Breast epithelium (tissue), 4 donors: ENCODE data around the gene B3GNT7. TPM values are rescaled to one million over a fixed set of nuclear protein-coding genes. Genes with fewer than 3 reads are reported as not detected.
A peak's percentile ranks its signal among the peaks of the same experiment; 100 is the strongest.
"Not testable (repeated sequence)": the region's sequence is repeated elsewhere in the genome, so short reads cannot be mapped to it uniquely, and the experiment has no call there.

Experiments used
- DNase-seq, 2 donors: peaks; one replicate each; pipeline ENCODE4 v3.0.0-alpha.2; 2019; ENCODE audit warnings: low spot score in 2 of 2
- H3K27ac ChIP-seq, 2 donors: fragments of 200-600 bp; sonication (generic) in 1 of 2; one replicate each; pipeline ENCODE4 v1.5.1; 2016 to 2019; ENCODE audit warnings: mild to moderate bottlenecking in 1 of 2
- H3K27me3 ChIP-seq, 2 donors: fragments of 200-600 bp; sonication (generic) in 1 of 2; one replicate each; pipeline versions ENCODE4 v1.5.1 to v1.6.0; 2017 to 2019; ENCODE audit warnings: control low read depth in 1 of 2, mild to moderate bottlenecking in 1 of 2
- H3K36me3 ChIP-seq: fragments of 200-600 bp; one replicate; pipeline ENCODE4 v1.5.1; 2019
- H3K4me1 ChIP-seq, 2 donors: fragments of 200-600 bp; sonication (generic); one replicate each; pipeline ENCODE4 v1.5.1; 2016 to 2019; ENCODE audit warnings: control low read depth in 1 of 2
- H3K4me3 ChIP-seq, 3 donors: fragments of 200-600 bp; sonication (generic); 1 replicate in 2 of 3; 2 replicates in 1 of 3; pipeline ENCODE4 v1.5.1; 2016 to 2019; ENCODE audit warnings: mild to moderate bottlenecking in 3 of 3, moderate library complexity in 2 of 3
- H3K9me3 ChIP-seq, 2 donors: fragments of 200-600 bp; sonication (generic) in 1 of 2; one replicate each; pipeline ENCODE4 v1.5.1; 2016 to 2019; ENCODE audit warnings: control low read depth in 1 of 2
- CTCF ChIP-seq, 3 donors: fragments of 450-650 bp; IDR thresholded peaks; one replicate each; pipeline ENCODE4 v1.5.1; 2016 to 2017; ENCODE audit warnings: antibody characterized with exemption in 3 of 3, mild to moderate bottlenecking in 3 of 3, moderate library complexity in 3 of 3
- POLR2A ChIP-seq: fragments of 450-650 bp; IDR thresholded peaks from one replicate; pipeline ENCODE4 v1.6.1; 2016; ENCODE audit warnings: antibody characterized with exemption, mild to moderate bottlenecking, moderate library complexity
- POLR2AphosphoS5 ChIP-seq, 3 donors: sonication (generic); formaldehyde crosslinking; IDR thresholded peaks; one replicate each; pipeline ENCODE4 v1.6.1; 2017; ENCODE audit warnings: antibody characterized with exemption in 3 of 3
- intact Hi-C: fragments of 100-400 bp; cut with DNase I; formaldehyde crosslinking; loops from one replicate; pipeline ENCODE4 v1.15.1; 2023; ENCODE audit warnings: low total_unique reads
- total RNA-seq, 3 donors: library from RNA; depleted of rRNA; stranded (reverse); fragments of >200 nt; gene quantifications; one replicate each; pipeline ENCODE4 v1.1.0, GENCODE V29; 2016

Gene B3GNT7
- total RNA-seq: 1 to 10 TPM; 1.3 to 5.3 (median 2.3) TPM

DNA sequence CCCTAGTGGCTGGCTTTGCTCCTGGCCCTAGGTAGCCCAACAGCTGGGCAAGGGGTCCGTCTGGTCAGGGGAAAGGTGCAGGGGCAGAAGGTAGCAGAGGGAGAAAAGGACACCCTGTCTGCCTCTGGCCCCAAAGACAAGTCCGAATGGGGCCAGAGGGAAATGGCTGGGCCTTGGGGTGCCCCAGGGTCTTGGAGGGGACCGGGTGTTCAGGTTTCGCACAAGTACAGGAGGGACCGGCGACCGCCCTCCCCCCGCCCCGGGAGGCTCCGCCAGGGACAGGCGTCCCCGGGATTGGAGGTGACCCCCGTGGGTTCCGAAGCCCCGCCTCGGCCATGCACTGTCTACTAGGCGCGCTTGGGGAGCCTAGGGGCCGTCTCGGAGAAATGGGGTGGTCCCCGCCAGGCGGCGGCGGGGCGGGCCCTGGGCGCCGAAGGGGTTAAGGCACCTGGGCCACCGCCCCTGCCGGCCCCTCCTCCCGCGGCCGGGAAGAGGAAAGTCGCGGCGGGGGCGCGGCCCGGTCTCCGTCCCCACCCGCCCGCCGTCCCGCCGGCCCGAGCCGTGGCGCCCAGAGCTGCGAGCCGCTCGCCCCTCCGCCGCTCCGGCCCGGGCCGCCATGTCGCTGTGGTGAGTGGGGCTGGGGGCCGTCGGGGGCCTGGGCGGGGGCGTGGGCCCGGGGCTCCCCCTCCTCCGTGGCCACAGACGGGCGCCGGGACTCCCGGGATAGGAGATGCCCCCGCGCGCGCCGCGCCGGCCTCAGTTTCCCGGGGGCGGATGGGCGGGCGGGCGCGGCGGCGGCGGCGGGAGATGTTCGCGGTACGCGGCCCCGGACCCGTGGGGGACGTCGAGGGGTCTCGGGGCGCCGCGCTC lies at the start of gene B3GNT7:
B3GNT7 (plus strand) TSS at position 523 of the 870 bp plus-strand sequence; CDS start at position 617, 94 bp downstream.
- Histone ChIP-seq H3K9me3 (no peaks in the 10 kb centered on the region), H3K27ac (peak within 1 kb of the TSS in 1 of 2 donors; percentile 27), H3K4me3 (peak within 1 kb of the TSS; percentile 40 to 86 (median 69)), H3K36me3 (no peaks in the 10 kb centered on the region), H3K27me3 (peaks cover 3 to 7% of the 10 kb centered on the region in 2 donors), H3K4me1 (peaks cover 3 to 8% of the 10 kb centered on the region in 2 donors)
- DNase-seq: no peak
- TF ChIP-seq POLR2A (no peak), POLR2AphosphoS5 (IDR thresholded peaks at IDR 0.05) (no peak), CTCF (IDR thresholded peaks at IDR 0.05) (no peak)
- intact Hi-C loops: no loop called here

- TF ChIP-seq CTCF (IDR thresholded peaks at IDR 0.05) (no peak), POLR2A (no peak), POLR2AphosphoS5 (IDR thresholded peaks at IDR 0.05) (no peak)
- Histone ChIP-seq H3K36me3 (no peaks in the 10 kb centered on the region), H3K4me1 (no peaks in the 10 kb centered on the region), H3K9me3 (no peaks in the 10 kb centered on the region), H3K27me3 (no peaks in the 10 kb centered on the region), H3K4me3 (no peak overlapping the region), H3K27ac (no peak overlapping the region)
- intact Hi-C loops: no loop called here
- DNase-seq: no peak
Measured at GRCh38 chr2:231347081-231347480, 48.4 kb upstream of the B3GNT7 start.

GRCh38 chr2:231347638-231348037 lies 47.9 kb upstream of the B3GNT7 start:
- no peaks in the 10 kb centered on the region for H3K9me3 ChIP-seq
- TF ChIP-seq CTCF (IDR thresholded peaks at IDR 0.05) (no peak), POLR2AphosphoS5 (IDR thresholded peaks at IDR 0.05) (no peak), POLR2A (no peak)
- H3K27ac ChIP-seq: no peak overlapping the region
- DNase-seq: no peak
- no peak overlapping the region for H3K4me3 ChIP-seq
- H3K4me1 ChIP-seq: no peaks in the 10 kb centered on the region
- no peaks in the 10 kb centered on the region for H3K27me3 ChIP-seq
- intact Hi-C loops: no loop called here
- no peaks in the 10 kb centered on the region for H3K36me3 ChIP-seq

DNA sequence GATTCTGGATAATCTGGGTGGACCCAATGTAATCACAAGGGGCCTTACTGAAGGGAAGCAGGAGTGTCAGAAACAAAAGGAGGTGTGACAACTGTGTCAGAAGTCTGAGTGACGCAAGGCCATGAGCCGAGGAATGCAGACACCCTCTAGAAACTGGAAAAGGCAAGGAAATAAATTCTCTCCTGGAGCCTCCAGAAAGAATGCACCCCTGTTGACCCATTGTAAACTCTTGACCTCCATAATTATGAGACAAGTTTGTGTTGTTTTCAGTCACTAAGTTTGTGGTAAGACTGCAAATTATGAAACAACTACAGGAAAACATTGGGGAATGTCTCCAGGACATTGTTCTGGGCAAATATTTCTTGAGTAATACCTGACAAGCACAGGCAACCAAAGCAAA lies 47.3 kb upstream of the B3GNT7 start:
- no peaks in the 10 kb centered on the region for H3K27me3 ChIP-seq
- H3K27ac ChIP-seq: no peak overlapping the region
- H3K9me3 ChIP-seq: no peaks in the 10 kb centered on the region
- no peak for TF ChIP-seq CTCF (IDR thresholded peaks at IDR 0.05)
- TF ChIP-seq POLR2A: no peak
- no peak for TF ChIP-seq POLR2AphosphoS5 (IDR thresholded peaks at IDR 0.05)
- no peaks in the 10 kb centered on the region for H3K4me1 ChIP-seq
- DNase-seq: no peak
- H3K36me3 ChIP-seq: no peaks in the 10 kb centered on the region
- no peak overlapping the region for H3K4me3 ChIP-seq
- intact Hi-C loops: no loop called here

GRCh38 chr2:231348704-231349373 lies 46.7 kb upstream of the B3GNT7 start:
- no peak overlapping the region for H3K27ac ChIP-seq
- DNase-seq: no peak
- intact Hi-C loops: no loop called here

GRCh38 chr2:231349374-231349735 lies 46.2 kb upstream of the B3GNT7 start:
- H3K4me3 ChIP-seq, H3K4me1 ChIP-seq, intact Hi-C loops, H3K9me3 ChIP-seq, H3K27me3 ChIP-seq, H3K27ac ChIP-seq, H3K36me3 ChIP-seq: not testable (repeated sequence)
- DNase-seq: peak in 1 of 2 donors; percentile 9

More at GRCh38 chr2:231348704-231349373, 46.7 kb upstream of the B3GNT7 start:
- Histone ChIP-seq H3K9me3 (no peaks in the 10 kb centered on the region), H3K4me3 (no peak overlapping the region), H3K36me3 (no peaks in the 10 kb centered on the region), H3K4me1 (no peaks in the 10 kb centered on the region), H3K27me3 (no peaks in the 10 kb centered on the region)
- TF ChIP-seq POLR2AphosphoS5 (IDR thresholded peaks at IDR 0.05): no peak
- no peak for TF ChIP-seq CTCF (IDR thresholded peaks at IDR 0.05)
- TF ChIP-seq POLR2A: no peak
